Vagina (tissue), 2 donors: Measurements from ENCODE around the gene CDCA7L. TPM values are rescaled to one million over a fixed set of nuclear protein-coding genes. Genes with fewer than 3 reads are reported as not detected.

Source experiments
- DNase-seq, 2 donors: peaks; one replicate each; pipeline ENCODE4 v3.0.0-alpha.2; 2017; ENCODE audit errors: extremely low spot score in 2 of 2
- H3K27ac ChIP-seq: fragments of 200-600 bp; sonication (generic); one replicate; pipeline ENCODE4 v1.5.1; 2019
- H3K27me3 ChIP-seq: fragments of 200-600 bp; sonication (generic); one replicate; pipeline ENCODE4 v1.5.1; 2019
- H3K36me3 ChIP-seq, 2 donors: fragments of 200-600 bp; sonication (generic); one replicate each; pipeline ENCODE4 v1.5.1; 2017 to 2019
- H3K4me1 ChIP-seq: fragments of 200-600 bp; sonication (generic); one replicate; pipeline ENCODE4 v1.5.1; 2019
- H3K4me3 ChIP-seq, 2 donors: fragments of 200-600 bp; sonication (generic); 1 replicate in 1 of 2; 2 replicates in 1 of 2; pipeline ENCODE4 v1.5.1; 2016 to 2019
- H3K9me3 ChIP-seq: fragments of 200-600 bp; sonication (generic); one replicate; pipeline ENCODE4 v1.5.1; 2019
- CTCF ChIP-seq, 3 experiments: fragments of 450-650 bp in 2 of 3; fragments of 200-600 bp in 1 of 3; sonication (generic) in 1 of 3; IDR thresholded peaks; one replicate each; pipeline ENCODE4 v1.5.1; 2017 to 2019; ENCODE audit warnings: antibody characterized with exemption in 3 of 3, mild to moderate bottlenecking in 2 of 3, moderate library complexity in 2 of 3
- POLR2A ChIP-seq, 2 donors: fragments of 450-650 bp; IDR thresholded peaks; one replicate each; pipeline ENCODE4 v1.6.1; 2017; ENCODE audit warnings: antibody characterized with exemption in 2 of 2, mild to moderate bottlenecking in 2 of 2, moderate library complexity in 2 of 2
- POLR2AphosphoS5 ChIP-seq, 2 donors: sonication (generic); formaldehyde crosslinking; IDR thresholded peaks; one replicate each; pipeline ENCODE4 v1.9.0; 2017; ENCODE audit warnings: antibody characterized with exemption in 2 of 2, mild to moderate bottlenecking in 2 of 2, low read depth in 1 of 2; ENCODE audit not compliant: insufficient read depth in 1 of 2
- intact Hi-C: fragments of 100-400 bp; cut with DNase I; formaldehyde crosslinking; loops from one replicate; pipeline ENCODE4 v1.15.1; 2023
- total RNA-seq: library from RNA; depleted of rRNA; stranded (reverse); fragments of >200 nt; gene quantifications from one replicate; pipeline ENCODE4 v1.2.3, GENCODE V29; 2016

CDCA7L gene
- total RNA-seq, 1 donor from 2014 or later, result 44.0 TPM

GRCh38 chr7:21927693-21928092, 18.0 kb downstream of the CDCA7L start:
- Histone ChIP-seq H3K9me3 (no peaks in the 10 kb centered on the region), H3K27ac (no peak overlapping the region), H3K27me3 (no peaks in the 10 kb centered on the region), H3K36me3 (no peaks in the 10 kb centered on the region), H3K4me1 (no peaks in the 10 kb centered on the region), H3K4me3 (no peak overlapping the region)
- no peak for DNase-seq
- intact Hi-C loops, result no loop called here
- TF ChIP-seq POLR2AphosphoS5 (IDR thresholded peaks at IDR 0.05; ENCODE audit: insufficient read depth in 1 of 2, low read depth in 1 of 2) (no peak), CTCF (IDR thresholded peaks at IDR 0.05) (no peak), POLR2A (IDR thresholded peaks at IDR 0.05) (no peak)

GRCh38 chr7:21926448-21926847, 19.3 kb downstream of the CDCA7L start:
- DNase-seq, result no peak
- no peak overlapping the region for H3K4me3 ChIP-seq
- TF ChIP-seq POLR2AphosphoS5 (IDR thresholded peaks at IDR 0.05; ENCODE audit: insufficient read depth in 1 of 2, low read depth in 1 of 2), result no peak
- TF ChIP-seq POLR2A (IDR thresholded peaks at IDR 0.05), result no peak
- TF ChIP-seq CTCF (IDR thresholded peaks at IDR 0.05), result no peak
- H3K27me3 ChIP-seq, result no peaks in the 10 kb centered on the region
- H3K4me1 ChIP-seq, result no peaks in the 10 kb centered on the region
- no peak overlapping the region for H3K27ac ChIP-seq
- no peaks in the 10 kb centered on the region for H3K9me3 ChIP-seq
- intact Hi-C loops, result no loop called here
- H3K36me3 ChIP-seq, result no peaks in the 10 kb centered on the region

- Histone ChIP-seq H3K4me3 (no peak overlapping the region), H3K36me3 (no peaks in the 10 kb centered on the region), H3K27ac (no peak overlapping the region), H3K9me3 (no peaks in the 10 kb centered on the region), H3K27me3 (no peaks in the 10 kb centered on the region), H3K4me1 (no peaks in the 10 kb centered on the region)
- DNase-seq, result no peak
- TF ChIP-seq CTCF (IDR thresholded peaks at IDR 0.05) (no peak), POLR2AphosphoS5 (IDR thresholded peaks at IDR 0.05; ENCODE audit: insufficient read depth in 1 of 2, low read depth in 1 of 2) (no peak), POLR2A (IDR thresholded peaks at IDR 0.05) (no peak)
- intact Hi-C loops, result no loop called here
These were observed 22.0 kb downstream of the CDCA7L start for GRCh38 chr7:21923658-21924057.

GRCh38 chr7:21922605-21923004, 23.1 kb downstream of the CDCA7L start:
- intact Hi-C loops, result no loop called here
- H3K4me3 ChIP-seq, result no peak overlapping the region
- no peak for DNase-seq
- TF ChIP-seq POLR2A (IDR thresholded peaks at IDR 0.05), result no peak
- TF ChIP-seq CTCF (IDR thresholded peaks at IDR 0.05), result no peak
- no peak for TF ChIP-seq POLR2AphosphoS5 (IDR thresholded peaks at IDR 0.05; ENCODE audit: insufficient read depth in 1 of 2, low read depth in 1 of 2)
- no peaks in the 10 kb centered on the region for H3K36me3 ChIP-seq
- no peaks in the 10 kb centered on the region for H3K4me1 ChIP-seq
- no peak overlapping the region for H3K27ac ChIP-seq
- no peaks in the 10 kb centered on the region for H3K27me3 ChIP-seq
- H3K9me3 ChIP-seq, result no peaks in the 10 kb centered on the region

DNA sequence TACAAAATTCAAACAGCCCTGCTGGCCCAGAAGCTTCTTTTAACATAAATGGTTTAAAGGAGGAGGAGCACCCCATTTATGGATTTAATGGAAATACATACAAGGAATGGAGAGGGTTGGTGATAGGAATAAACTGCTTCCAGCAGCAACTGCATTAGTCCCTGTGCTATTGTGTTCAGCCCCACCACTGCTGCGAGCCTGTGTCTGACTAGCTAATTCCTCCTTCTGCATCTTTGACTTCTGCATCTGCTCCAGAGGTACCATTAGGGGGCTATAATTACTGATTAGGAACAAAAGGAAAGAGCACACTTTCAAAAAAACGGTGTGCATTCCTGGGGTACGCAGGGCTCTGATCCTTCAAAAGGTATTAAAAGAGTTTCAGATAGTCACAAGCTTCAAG, 24.8 kb downstream of the CDCA7L start:
- intact Hi-C loops, result no loop called here
- Histone ChIP-seq H3K27me3 (no peaks in the 10 kb centered on the region), H3K4me3 (no peak overlapping the region), H3K27ac (no peak overlapping the region), H3K4me1 (no peaks in the 10 kb centered on the region), H3K36me3 (no peaks in the 10 kb centered on the region), H3K9me3 (no peaks in the 10 kb centered on the region)
- TF ChIP-seq POLR2A (IDR thresholded peaks at IDR 0.05) (no peak), CTCF (IDR thresholded peaks at IDR 0.05) (no peak), POLR2AphosphoS5 (IDR thresholded peaks at IDR 0.05; ENCODE audit: insufficient read depth in 1 of 2, low read depth in 1 of 2) (no peak)
- no peak for DNase-seq
